Prostate gland (tissue), 2 donors: ENCODE measurements around the gene CADPS2.

ENCODE experiments used
- CTCF ChIP-seq, 4 experiments: fragments of 200-600 bp in 2 of 4; fragments of 450-650 bp in 2 of 4; sonication (generic) in 2 of 4; IDR thresholded peaks; 1 replicate in 3 of 4; 2 replicates in 1 of 4; pipeline ENCODE4 v1.5.1; 2016 to 2019; ENCODE audit warnings: antibody characterized with exemption in 4 of 4, mild to moderate bottlenecking in 2 of 4, moderate library complexity in 2 of 4
- POLR2A ChIP-seq: fragments of 450-650 bp; IDR thresholded peaks from one replicate; pipeline ENCODE4 v1.6.1; 2016; ENCODE audit warnings: antibody characterized with exemption, mild to moderate bottlenecking
- POLR2AphosphoS5 ChIP-seq: sonication (generic); formaldehyde crosslinking; IDR thresholded peaks from one replicate; pipeline ENCODE4 v1.6.1; 2017; ENCODE audit warnings: antibody characterized with exemption

GRCh38 chr7:122702872-122703510 is 183.3 kb downstream of the CADPS2 start, which contains the start of gene RNF148:
- TF ChIP-seq CTCF (IDR thresholded peaks at IDR 0.05) (no peak), POLR2A (no peak), POLR2AphosphoS5 (no peak)
